OCI-LY7 (cell line): ENCODE measurements around the gene TPD52L1.

ENCODE experiments used
- EZH2phosphoT487 ChIP-seq: fragments of 200-600 bp; sonication (generic); IDR thresholded peaks from 2 replicates; pipeline ENCODE4 v1.6.1; 2018; ENCODE audit warnings: low read depth, borderline replicate concordance, mild to moderate bottlenecking, mixed run types, antibody characterized with exemption, low read length, moderate library complexity, mixed read lengths
- TF ChIP-seq, protein P1 (sequence below): fragments of 200-600 bp; sonication (generic); conservative IDR thresholded peaks from 2 replicates; pipeline ENCODE4 v1.5.1; 2014; ENCODE audit warnings: mild to moderate bottlenecking, antibody characterized with exemption, low read length, moderate library complexity, mixed read lengths

DNA sequence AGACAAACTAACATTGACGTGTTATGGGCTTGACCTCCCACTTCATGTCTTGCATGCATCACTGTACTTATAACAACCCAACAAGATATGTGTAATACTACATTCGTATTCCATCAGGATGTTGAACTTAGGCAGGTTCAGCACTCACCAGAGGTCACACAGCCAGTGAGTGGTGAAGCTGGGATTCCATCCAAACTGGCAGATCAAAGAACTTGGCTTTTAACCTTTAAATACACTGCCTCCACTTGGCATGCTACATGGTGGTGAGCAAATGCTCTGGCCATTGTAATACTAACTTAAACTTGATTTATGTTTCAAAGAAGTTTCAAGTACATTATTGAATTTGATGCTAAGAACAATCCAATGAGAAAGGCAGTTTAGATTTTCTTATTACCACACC is 158.9 kb downstream of the TPD52L1 start:
- TF ChIP-seq EZH2phosphoT487 = no peak
- TF ChIP-seq, protein P1, sequence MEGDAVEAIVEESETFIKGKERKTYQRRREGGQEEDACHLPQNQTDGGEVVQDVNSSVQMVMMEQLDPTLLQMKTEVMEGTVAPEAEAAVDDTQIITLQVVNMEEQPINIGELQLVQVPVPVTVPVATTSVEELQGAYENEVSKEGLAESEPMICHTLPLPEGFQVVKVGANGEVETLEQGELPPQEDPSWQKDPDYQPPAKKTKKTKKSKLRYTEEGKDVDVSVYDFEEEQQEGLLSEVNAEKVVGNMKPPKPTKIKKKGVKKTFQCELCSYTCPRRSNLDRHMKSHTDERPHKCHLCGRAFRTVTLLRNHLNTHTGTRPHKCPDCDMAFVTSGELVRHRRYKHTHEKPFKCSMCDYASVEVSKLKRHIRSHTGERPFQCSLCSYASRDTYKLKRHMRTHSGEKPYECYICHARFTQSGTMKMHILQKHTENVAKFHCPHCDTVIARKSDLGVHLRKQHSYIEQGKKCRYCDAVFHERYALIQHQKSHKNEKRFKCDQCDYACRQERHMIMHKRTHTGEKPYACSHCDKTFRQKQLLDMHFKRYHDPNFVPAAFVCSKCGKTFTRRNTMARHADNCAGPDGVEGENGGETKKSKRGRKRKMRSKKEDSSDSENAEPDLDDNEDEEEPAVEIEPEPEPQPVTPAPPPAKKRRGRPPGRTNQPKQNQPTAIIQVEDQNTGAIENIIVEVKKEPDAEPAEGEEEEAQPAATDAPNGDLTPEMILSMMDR = no peak
